GM19351 (cell line): Measurements from ENCODE around the gene TMEM242.

Source experiments
- ATAC-seq: cut with Tn5 transposase; IDR thresholded peaks from one replicate; pipeline ENCODE4 v1.9.1; 2021; ENCODE audit warnings: mild to moderate bottlenecking, moderate library complexity; ENCODE audit not compliant: unreplicated experiment

TMEM242 gene

GRCh38 chr6:157255079-157255478 lies 68.2 kb downstream of the TMEM242 start:
- no peak for ATAC-seq

GRCh38 chr6:157254538-157254937 lies 68.8 kb downstream of the TMEM242 start:
- ATAC-seq = no peak

GRCh38 chr6:157253699-157254098 lies 69.6 kb downstream of the TMEM242 start:
- ATAC-seq = no peak

GRCh38 chr6:157253017-157253416 lies 70.3 kb downstream of the TMEM242 start:
- ATAC-seq = no peak

- no peak for ATAC-seq
Measured at GRCh38 chr6:157251586-157252247, 71.6 kb downstream of the TMEM242 start.

- ATAC-seq = no peak
Measured at GRCh38 chr6:157249826-157250225, 73.5 kb downstream of the TMEM242 start.

GRCh38 chr6:157248264-157248663 lies 75.1 kb downstream of the TMEM242 start:
- ATAC-seq = no peak

- ATAC-seq = no peak
Measured at GRCh38 chr6:157246771-157247484, 76.4 kb downstream of the TMEM242 start.

GRCh38 chr6:157246048-157246630 lies 77.2 kb downstream of the TMEM242 start:
- ATAC-seq = no peak

- no peak for ATAC-seq
Measured at GRCh38 chr6:157245436-157245835, 77.9 kb downstream of the TMEM242 start.

- ATAC-seq = no peak
Measured at GRCh38 chr6:157244780-157245179, 78.5 kb downstream of the TMEM242 start.

GRCh38 chr6:157244175-157244574 lies 79.1 kb downstream of the TMEM242 start:
- ATAC-seq = no peak

GRCh38 chr6:157242791-157243190 lies 80.5 kb downstream of the TMEM242 start:
- no peak for ATAC-seq

GRCh38 chr6:157240960-157241311 lies 82.4 kb downstream of the TMEM242 start:
- no peak for ATAC-seq

GRCh38 chr6:157240059-157240959 lies 83.0 kb downstream of the TMEM242 start:
- ATAC-seq = no peak

GRCh38 chr6:157239671-157240058 lies 83.7 kb downstream of the TMEM242 start:
- no peak for ATAC-seq
